Tongue (tissue), 3 donors: ENCODE data around the gene PAOX. TPM values are rescaled to one million over a fixed set of nuclear protein-coding genes. Genes with fewer than 3 reads are reported as not detected.

ENCODE experiments used
- DNase-seq: peaks from one replicate; pipeline ENCODE4 v3.0.0-alpha.2; 2015
- small RNA-seq: library from RNA; depleted of rRNA; stranded (forward); fragments of <200 nt; gene quantifications from one replicate; pipeline ENCODE3, GENCODE V24; 2014; ENCODE audit warnings: low replicate concordance
- total RNA-seq: library from RNA; depleted of rRNA; stranded (reverse); fragments of >200 nt; gene quantifications from one replicate; pipeline ENCODE4 v1.2.3, GENCODE V29; 2014

The PAOX gene
- total RNA-seq, 1 donor from 2014 or later = 8.0 TPM

DNA sequence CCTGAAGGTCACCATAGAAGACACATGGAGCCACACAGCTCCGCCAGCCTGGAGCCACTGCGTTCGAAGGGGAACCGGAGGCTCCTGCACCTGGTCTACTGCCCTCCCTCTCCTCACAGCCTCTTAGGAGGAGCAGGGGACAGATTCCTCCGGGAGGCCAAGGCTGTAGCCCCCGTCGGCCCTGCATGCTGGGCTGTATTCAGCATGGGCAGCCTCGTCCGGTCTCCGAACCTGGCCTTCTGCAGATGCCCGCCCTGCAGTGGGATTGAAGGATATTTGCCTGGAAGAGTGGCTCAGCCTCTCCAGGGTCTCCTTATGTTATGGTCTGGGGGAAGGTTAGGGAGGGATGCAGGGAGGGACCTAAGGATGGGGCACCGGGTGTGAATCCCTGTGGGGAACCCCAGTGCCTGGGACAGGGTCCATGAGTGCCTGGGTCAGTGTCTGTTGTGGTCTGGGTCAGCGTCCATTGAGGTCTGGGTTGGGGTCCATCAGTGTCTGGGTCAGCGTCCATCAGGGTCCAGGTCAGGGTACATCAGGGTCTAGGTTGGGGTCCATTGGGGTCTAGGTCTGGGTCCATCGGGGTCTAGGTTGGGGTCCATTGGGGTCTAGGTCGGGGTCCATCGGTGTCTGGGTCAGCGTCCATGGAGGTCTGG is 61.7 kb downstream of the PAOX start:
- DNase-seq = no peak

Small RNA genes within 50 kb of the gene (small RNA-seq; reads per million reads assigned to genes)
- gene AL360181.4 = not detected
- gene BANF1P2 = not detected
- not detected for gene MIR3944

Other genes with a start within 250 kb of the PAOX start
- 1.7 TPM for gene KNDC1, start 219.0 kb upstream of the PAOX start, total RNA-seq
- gene UTF1, start 149.0 kb upstream of the PAOX start, total RNA-seq = not detected
- not detected for gene VENTX, start 141.4 kb upstream of the PAOX start, total RNA-seq
- gene ADAM8, start 102.4 kb upstream of the PAOX start, total RNA-seq = 6.7 TPM
- gene TUBGCP2, start 70.4 kb upstream of the PAOX start, total RNA-seq = 47.7 TPM
- 27.6 TPM for gene ZNF511, start 70.3 kb upstream of the PAOX start, total RNA-seq
- not detected for gene CALY, start 42.4 kb upstream of the PAOX start, total RNA-seq
- gene PRAP1, start 31.9 kb upstream of the PAOX start, total RNA-seq = not detected
- 8.4 TPM for gene FUOM, start 21.2 kb upstream of the PAOX start, total RNA-seq
- 74.7 TPM for gene ECHS1, start 5.9 kb upstream of the PAOX start, total RNA-seq
- gene MTG1, start 14.9 kb downstream of the PAOX start, total RNA-seq = 23.4 TPM
- 0.82 TPM for gene SPRN, start 45.4 kb downstream of the PAOX start, total RNA-seq
- gene SCART1, start 74.7 kb downstream of the PAOX start, total RNA-seq = 3.1 TPM
- gene CYP2E1, start 148.1 kb downstream of the PAOX start, total RNA-seq = 0.31 TPM
- gene SYCE1, start 186.3 kb downstream of the PAOX start, total RNA-seq = not detected
- gene FRG2B, start 247.5 kb downstream of the PAOX start, total RNA-seq = not detected